Measurements from ENCODE around the gene GRB7.

- TF ChIP-seq CTCF (IDR thresholded peaks at IDR 0.05; ENCODE audit: low read depth, low read length) (no peak), EZH2phosphoT487 (IDR thresholded peaks at IDR 0.05; ENCODE audit: low read depth) (no peak)
Measured at GRCh38 chr17:39765175-39765574, 27.4 kb downstream of the GRB7 start.
